ENCODE results near the gene IQSEC3. TPM values are rescaled to one million over a fixed set of nuclear protein-coding genes. Genes with fewer than 3 reads are reported as not detected.

Gene IQSEC3
- total and polyA plus RNA-seq, 2 of the 13 experiments (the other 11 are each of a cell fraction or from before 2014, with no cell fraction given) = not detected

- DNase-seq (ENCODE audit: low spot score) (no peak), FAIRE-seq (peak; percentile 8), ATAC-seq (peak; percentile 9; the same call in 1 of the 3 replicates)
- no TSS peak for BruUV-seq (replicated peaks)
- ChIA-PET CTCF (ENCODE audit: low intra/inter-chr PET ratio, low total read pairs) (no interaction called here), POLR2A (interaction anchor here (0.7 to 1.1 kb wide), 3 partner anchors 26 to 75 kb away, joined by 3 to 4 read pairs (median 4); no protein-coding TSS in a partner anchor)
- H3K79me2 ChIP-seq (ENCODE audit: insufficient read depth, low read length) = no peaks in the 10 kb centered on the region
- in situ Hi-C loops (cut with HindIII; ENCODE audit: extremely low pct_ligation_motif_present, low pct_unique_long_range_greater_than_20kb) (no loop called here), intact Hi-C loops (cut with micrococcal nuclease; ENCODE audit: unreplicated experiment) (loop anchor here (1.0 kb wide), 1 partner anchor 38 kb away; no protein-coding TSS in a partner anchor)
- H3K9ac ChIP-seq (ENCODE audit: insufficient read depth, low read depth, low read length) = peak overlapping the region; percentile 19; the same call in 1 of the 2 replicates
- no peaks in the 10 kb centered on the region for H3K9me3 ChIP-seq (ENCODE audit: low read length)
- WGBS (ENCODE audit: low lambda C conversion rate) = 19% methylated on average over 4 of the region's 5 CpGs
- H2AFZ ChIP-seq (ENCODE audit: low read length) = no peak overlapping the region
- peaks cover 43% of the 10 kb centered on the region for H3K4me1 ChIP-seq (ENCODE audit: insufficient read depth, low read length)
- H3K36me3 ChIP-seq (replicated peaks in 1 of 2; ENCODE audit: control insufficient read depth in 1 of 2, insufficient read depth in 2 of 2, low read length in 2 of 2) = no peaks in the 10 kb centered on the region
- no peak overlapping the region for H3K27ac ChIP-seq (ENCODE audit: extremely low read length, insufficient read depth, low read length)
- peak overlapping the region; percentile 83 for H3K4me2 ChIP-seq (ENCODE audit: low read depth, low read length)
- peak overlapping the region; percentile 20 to 62 (median 45); a peak in 5 of 6 replicates for H3K4me3 ChIP-seq (replicated peaks in 1 of 3; ENCODE audit: insufficient read depth in 1 of 3, low read depth in 2 of 3, low read length in 3 of 3)
- H3K27me3 ChIP-seq (ENCODE audit: control insufficient read depth in 1 of 2, insufficient read depth in 2 of 2, low read length in 2 of 2) = peaks cover 0 to 29% of the 10 kb centered on the region in 2 experiments; a peak in 3 of 5 replicates
- H4K20me1 ChIP-seq (ENCODE audit: insufficient read depth, low read length) = no peaks in the 10 kb centered on the region
- TF ChIP-seq EHMT2 (IDR thresholded peaks at IDR 0.05; ENCODE audit: borderline replicate concordance, low read depth, low read length) = no peak
- no peak for TF ChIP-seq SIX1 (CRISPR knock-in tag; IDR thresholded peaks at IDR 0.05; ENCODE audit: borderline replicate concordance)
- no peak for TF ChIP-seq KDM2A (CRISPR knock-in tag; IDR thresholded peaks at IDR 0.05; ENCODE audit: borderline replicate concordance, low read depth)
- TF ChIP-seq ZBTB38 (CRISPR knock-in tag; IDR thresholded peaks at IDR 0.05) = no peak
- TF ChIP-seq KDM3A (CRISPR knock-in tag; IDR thresholded peaks at IDR 0.05; ENCODE audit: low read depth) = no peak
- TF ChIP-seq HES4 (CRISPR knock-in tag; IDR thresholded peaks at IDR 0.05; ENCODE audit: borderline replicate concordance) = no peak
- peak; percentile 50; the same call in 1 of the 2 replicates for TF ChIP-seq ZNF263 (CRISPR knock-in tag; IDR thresholded peaks at IDR 0.05)
- TF ChIP-seq KMT2A (CRISPR knock-in tag; IDR thresholded peaks at IDR 0.05) = no peak
- peak; percentile 51 for TF ChIP-seq ZNF121 (CRISPR knock-in tag; IDR thresholded peaks at IDR 0.05)
- no peak for TF ChIP-seq MEIS1 (CRISPR knock-in tag; IDR thresholded peaks at IDR 0.05; ENCODE audit: borderline replicate concordance)
Observed at GRCh38 chr12:144650-145284, 78.2 kb downstream of the IQSEC3 start.
